ENCODE measurements around the gene NDFIP1. TPM values are rescaled to one million over a fixed set of nuclear protein-coding genes. Genes with fewer than 3 reads are reported as not detected.

Gene NDFIP1
- total and polyA plus RNA-seq, 2 of the 4 experiments (the other 2 are of a cell fraction), result 7.7 to 15.4 TPM

DNA sequence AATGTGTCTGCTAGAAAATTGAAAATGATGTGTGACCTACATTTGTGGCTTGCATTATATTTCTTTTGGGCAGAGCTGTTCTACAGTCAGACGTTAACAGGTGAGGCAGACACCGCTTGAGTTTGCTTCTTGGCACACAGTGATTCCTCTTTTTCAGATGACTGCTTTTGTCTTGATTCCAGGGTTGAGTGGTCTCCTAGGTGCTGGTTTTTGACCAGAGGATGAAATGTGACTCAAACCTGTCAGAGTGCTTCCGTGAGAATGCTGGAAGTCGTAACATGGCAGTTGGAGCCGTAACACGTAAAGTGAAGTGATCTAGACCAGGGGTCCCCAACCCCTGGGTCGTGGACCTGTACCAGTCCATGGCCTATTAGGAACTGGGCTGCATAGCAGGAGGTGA lies 28.3 kb upstream of the NDFIP1 start:
- ChIA-PET CTCF (no interaction called here), POLR2A (ENCODE audit: unreplicated experiment) (no interaction called here)
- no peaks in the 10 kb centered on the region for H3K9me1 ChIP-seq (ENCODE audit: insufficient read depth, low read length)
- no peak overlapping the region for H3K4me3 ChIP-seq (ENCODE audit: insufficient read depth, low read depth, low read length)
- no peak overlapping the region for H2BK120ac ChIP-seq (ENCODE audit: low read depth, low read length)
- no peak overlapping the region for H3K23ac ChIP-seq (ENCODE audit: low read depth, low read length)
- no peak overlapping the region for H2AFZ ChIP-seq (replicated peaks; ENCODE audit: low read length, poor library complexity)
- H4K5ac ChIP-seq (ENCODE audit: low read depth, low read length), result no peak overlapping the region
- H3K14ac ChIP-seq (replicated peaks; ENCODE audit: low read depth, low read length), result no peak overlapping the region
- intact Hi-C loops (cut with micrococcal nuclease), result no loop called here
- no peak overlapping the region for H3K56ac ChIP-seq (ENCODE audit: extremely low read depth, insufficient read depth, low read length)
- in situ Hi-C loops (cut with MboI; ENCODE audit: low sequenced_read_pairs), result no loop called here
- no peak for ATAC-seq (ENCODE audit: low read depth)
- H4K91ac ChIP-seq (ENCODE audit: insufficient read depth, low read depth, low read length), result no peak overlapping the region
- H4K20me1 ChIP-seq (ENCODE audit: insufficient read depth, low read length), result no peaks in the 10 kb centered on the region
- H2AK5ac ChIP-seq (ENCODE audit: low read depth, low read length), result no peak overlapping the region
- no peak for TF ChIP-seq RFX5 (IDR thresholded peaks at IDR 0.05; ENCODE audit: low read depth, low read length)
- TF ChIP-seq MAZ (IDR thresholded peaks at IDR 0.05; ENCODE audit: borderline replicate concordance, low read depth, low read length), result no peak
- no peak for TF ChIP-seq MAFK (IDR thresholded peaks at IDR 0.05; ENCODE audit: low read depth, low read length)
- no peak for TF ChIP-seq RCOR1 (IDR thresholded peaks at IDR 0.05; ENCODE audit: insufficient replicate concordance, low read length)
- no peak for TF ChIP-seq BHLHE40 (IDR thresholded peaks at IDR 0.05; ENCODE audit: low read depth, low read length)
- no peak for TF ChIP-seq MXI1 (IDR thresholded peaks at IDR 0.05; ENCODE audit: borderline replicate concordance, low read depth, low read length)
- no peak for TF ChIP-seq CEBPB (IDR thresholded peaks at IDR 0.05; ENCODE audit: low read depth, low read length)
- no peak for TF ChIP-seq SMC3 (IDR thresholded peaks at IDR 0.05; ENCODE audit: low read depth, low read length)
- no peak for TF ChIP-seq CTCF (conservative IDR thresholded peaks at IDR 0.05; ENCODE audit: low read depth, low read length)
- H3K4me1 ChIP-seq (ENCODE audit: control insufficient read depth, insufficient read depth, low read length), result no peaks in the 10 kb centered on the region
- no peak overlapping the region for H3K27ac ChIP-seq (ENCODE audit: insufficient read depth, low read length)
- no peak overlapping the region for H3K4me2 ChIP-seq (ENCODE audit: low read depth, low read length)
- H3K27me3 ChIP-seq (ENCODE audit: control insufficient read depth, insufficient read depth, low read length), result peaks cover 27% of the 10 kb centered on the region
- no peak overlapping the region for H2BK5ac ChIP-seq (ENCODE audit: low read depth, low read length, poor library complexity, severe bottlenecking)
- H2AK9ac ChIP-seq (replicated peaks; ENCODE audit: low read depth, low read length, poor library complexity), result no peak overlapping the region
- no peak overlapping the region for H3K9ac ChIP-seq (ENCODE audit: low read depth, low read length)
- H3K36me3 ChIP-seq (ENCODE audit: control insufficient read depth, insufficient read depth, low read length), result no peaks in the 10 kb centered on the region
- no peak overlapping the region for H2BK15ac ChIP-seq (ENCODE audit: low read depth, low read length)
- H3K18ac ChIP-seq (ENCODE audit: low read depth, low read length), result no peak overlapping the region
- dilution Hi-C loops (cut with HindIII; ENCODE audit: low sequenced_read_pairs, unreplicated experiment), result no loop called here
- H3K4ac ChIP-seq (ENCODE audit: low read depth, low read length), result no peak overlapping the region
- no peaks in the 10 kb centered on the region for H3K9me3 ChIP-seq (ENCODE audit: control insufficient read depth, insufficient read depth, low read length)
- BruUV-seq (replicated peaks), result no TSS peak
- H4K8ac ChIP-seq (ENCODE audit: low read depth in 2 of 2, low read length in 2 of 2), result no peak overlapping the region
- no peak overlapping the region for H2BK20ac ChIP-seq (ENCODE audit: low read depth, low read length)
- H3K79me1 ChIP-seq (ENCODE audit: low read depth in 1 of 2, low read length in 2 of 2), result no peaks in the 10 kb centered on the region
- no peak for DNase-seq
- WGBS, 2 experiments (ENCODE audit: extremely low coverage in 2 of 2, insufficient read length in 1 of 2), result 48% methylated on average over 7 of the region's 7 CpGs; no CpG with 5 or more reads in 1 of the 2 experiments
